NCI-H2029 (cell line): ENCODE measurements around the gene HCFC1R1.
A peak's percentile ranks its signal among the peaks of the same experiment; 100 is the strongest.

Experiments
- DNase-seq: peaks from one replicate; lab custom pipeline; 2025; lab: John Stamatoyannopoulos, UW

HCFC1R1 gene

DNA sequence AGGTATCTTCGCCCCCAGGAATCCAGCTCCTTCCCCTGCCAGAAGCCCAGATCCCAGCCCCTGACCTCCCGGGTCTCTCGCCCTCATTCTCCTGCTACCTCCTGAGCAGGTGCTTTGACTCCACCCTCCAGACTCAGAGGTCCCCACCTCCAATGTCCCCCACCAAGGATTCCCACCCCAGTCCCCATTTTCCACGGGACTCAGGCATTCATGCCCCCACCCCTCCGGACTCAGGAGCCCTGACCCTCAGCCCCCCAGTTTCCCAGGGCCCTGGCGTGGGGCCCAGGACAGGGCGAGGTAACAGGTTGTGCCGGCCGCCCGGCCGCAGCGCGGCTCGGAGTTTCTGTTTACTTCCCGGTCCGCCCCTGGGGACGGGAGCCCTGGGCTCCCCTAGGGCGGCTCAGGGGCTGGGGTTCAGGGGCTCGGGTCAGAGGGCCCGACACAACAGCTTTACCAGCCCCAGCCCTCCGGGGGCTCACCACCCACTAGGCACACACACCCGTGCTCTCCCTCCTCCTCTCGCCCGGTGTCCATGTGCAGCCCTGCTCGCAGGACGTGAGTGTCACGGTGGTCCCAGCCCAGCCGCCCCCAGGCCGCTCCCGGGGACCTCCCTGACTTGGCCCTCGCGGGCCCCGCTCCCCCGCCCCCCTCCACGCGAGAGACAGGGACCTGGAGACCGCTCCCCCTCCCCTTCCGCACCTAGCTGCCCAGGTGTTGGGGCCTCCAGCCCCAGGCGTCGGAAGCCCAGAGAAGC is 12.4 kb upstream of the HCFC1R1 start:
- no peak for DNase-seq

DNA sequence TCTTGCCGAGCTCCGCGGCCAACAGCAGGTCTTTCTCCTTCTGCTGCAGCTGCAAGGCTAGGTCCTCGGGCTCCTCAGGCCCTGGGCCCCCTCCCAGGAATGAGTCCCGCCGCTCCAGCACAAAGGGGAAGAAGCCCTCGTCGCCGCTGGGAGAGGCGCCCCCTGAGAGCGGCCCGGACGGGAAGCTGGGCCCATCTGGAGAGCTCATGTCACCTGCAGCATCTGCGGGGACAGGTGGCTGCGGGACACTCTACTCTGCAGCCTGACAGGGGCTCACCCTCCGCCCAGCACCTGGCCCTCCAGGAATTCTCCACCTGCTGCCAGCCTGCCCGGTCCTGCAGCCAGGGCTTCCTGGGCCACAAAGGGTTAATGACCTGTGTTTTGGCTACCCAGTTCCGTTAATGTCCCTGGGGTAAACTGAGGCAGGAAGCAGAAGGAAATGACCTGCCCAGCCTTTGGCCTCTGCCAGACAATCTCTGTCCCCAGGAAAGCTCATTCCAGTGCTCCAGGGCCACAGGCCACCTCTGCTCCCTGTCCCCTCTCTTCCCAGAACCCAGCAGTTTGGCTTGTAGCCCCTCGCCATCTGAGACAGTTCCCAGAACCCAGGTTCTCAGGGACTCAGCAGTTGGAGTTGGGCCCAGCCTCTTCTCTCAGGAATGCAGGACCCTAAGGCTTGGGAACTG is 11.7 kb upstream of the HCFC1R1 start:
- DNase-seq = no peak

DNA sequence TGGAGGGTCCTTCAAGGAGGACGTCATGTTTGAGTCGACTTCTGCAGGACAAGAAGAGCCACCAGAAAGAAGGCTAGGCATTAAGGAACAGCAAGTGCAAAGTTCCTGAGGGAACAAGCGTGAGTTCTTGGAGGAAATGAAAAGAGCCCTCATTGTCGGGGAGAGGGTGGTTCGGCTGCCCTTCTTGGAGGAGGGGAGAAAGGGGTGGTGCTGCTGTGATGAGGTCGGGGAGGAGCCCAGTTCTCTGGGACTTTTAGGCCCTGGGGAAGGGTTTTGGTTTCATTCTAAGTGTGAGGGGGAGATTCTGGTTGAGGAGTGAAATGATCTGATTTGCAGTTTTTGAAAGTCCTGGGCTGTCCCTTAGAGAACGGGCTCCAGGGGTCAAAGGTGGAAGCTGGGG is 8.9 kb upstream of the HCFC1R1 start:
- no peak for DNase-seq

DNA sequence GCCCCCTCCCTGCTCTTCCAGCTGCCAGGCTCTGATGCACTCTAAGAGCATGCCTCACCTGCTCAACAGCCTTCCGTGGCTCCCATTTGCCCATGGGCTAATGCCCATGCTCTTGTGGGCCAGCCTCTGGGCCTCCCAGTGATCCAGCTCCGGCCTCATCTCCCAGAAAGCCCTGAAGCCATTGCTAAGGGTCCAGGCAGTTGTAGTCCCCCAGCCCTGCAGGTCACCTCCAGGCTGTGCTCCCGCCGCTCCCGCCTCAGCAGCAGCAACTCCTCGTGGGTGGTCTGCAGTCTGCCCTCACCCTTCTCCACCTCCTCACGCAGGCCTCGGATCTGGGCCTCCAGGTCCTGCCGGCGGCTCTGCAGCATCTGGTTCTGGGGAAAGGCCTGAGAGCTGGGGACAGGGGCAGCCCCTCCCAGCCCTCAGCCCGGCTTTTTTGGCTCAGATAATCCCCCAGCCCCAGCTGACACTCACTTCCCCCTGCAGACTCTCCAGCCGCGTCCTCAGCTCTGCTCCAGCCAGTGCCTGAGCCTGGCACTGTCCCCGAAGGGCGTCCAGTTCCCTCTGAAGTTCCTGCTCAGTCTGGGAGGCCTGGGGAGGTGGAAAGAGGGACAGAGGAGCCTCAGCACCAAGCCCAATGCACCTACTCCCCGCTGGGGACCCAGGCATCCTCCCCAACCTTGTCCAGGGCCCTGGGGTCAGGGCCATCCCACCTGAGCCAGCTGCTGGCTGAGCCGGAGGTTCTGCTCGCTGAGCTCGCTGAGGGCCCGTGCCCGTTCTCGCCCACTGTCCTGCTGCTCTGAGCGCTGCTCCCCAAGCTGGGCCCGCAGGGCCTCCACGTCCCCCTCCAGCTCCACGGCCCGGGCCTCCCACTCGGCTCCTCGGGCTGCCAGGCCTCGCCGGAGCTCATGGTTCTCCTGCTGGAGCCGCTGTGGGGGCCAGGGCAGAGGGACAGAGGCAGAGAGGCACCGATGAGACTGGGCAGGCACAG is 6.8 kb upstream of the HCFC1R1 start:
- DNase-seq = no peak

DNA sequence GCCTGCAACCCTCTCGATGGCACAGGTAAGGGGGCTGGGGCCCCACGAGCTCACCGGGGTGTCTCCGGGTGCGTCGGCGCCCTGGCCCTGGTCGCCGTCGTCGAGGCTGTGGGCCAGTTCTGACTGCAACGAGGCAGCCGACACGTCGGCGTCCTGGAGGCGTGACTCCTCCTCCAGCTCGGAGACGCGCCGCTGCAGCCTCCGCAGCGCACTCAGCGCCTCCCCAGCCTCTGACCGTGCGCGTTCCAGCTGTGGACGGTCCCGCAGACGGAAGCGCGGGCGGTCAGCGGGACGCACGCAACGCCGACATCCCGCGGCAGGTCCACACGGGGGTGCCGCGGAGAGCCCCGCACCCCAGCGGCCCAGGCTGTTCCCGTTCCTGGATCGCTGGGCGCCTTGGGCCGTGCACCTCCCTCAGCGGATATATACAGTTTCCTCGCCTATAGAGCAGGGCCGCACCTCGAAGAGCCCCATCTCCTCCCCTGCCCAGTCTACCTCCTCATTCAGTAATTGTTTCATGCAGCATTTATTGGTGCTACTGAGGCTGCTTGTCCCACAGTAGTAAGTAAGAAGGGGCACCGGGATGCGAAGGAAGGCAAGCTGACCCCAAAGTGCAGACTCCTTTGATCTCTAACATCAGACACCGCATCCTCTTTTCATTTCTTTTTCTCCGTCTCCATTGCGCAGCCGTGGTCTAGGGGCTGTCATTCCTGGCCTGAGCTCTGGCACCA is 5.9 kb upstream of the HCFC1R1 start:
- no peak for DNase-seq

DNA sequence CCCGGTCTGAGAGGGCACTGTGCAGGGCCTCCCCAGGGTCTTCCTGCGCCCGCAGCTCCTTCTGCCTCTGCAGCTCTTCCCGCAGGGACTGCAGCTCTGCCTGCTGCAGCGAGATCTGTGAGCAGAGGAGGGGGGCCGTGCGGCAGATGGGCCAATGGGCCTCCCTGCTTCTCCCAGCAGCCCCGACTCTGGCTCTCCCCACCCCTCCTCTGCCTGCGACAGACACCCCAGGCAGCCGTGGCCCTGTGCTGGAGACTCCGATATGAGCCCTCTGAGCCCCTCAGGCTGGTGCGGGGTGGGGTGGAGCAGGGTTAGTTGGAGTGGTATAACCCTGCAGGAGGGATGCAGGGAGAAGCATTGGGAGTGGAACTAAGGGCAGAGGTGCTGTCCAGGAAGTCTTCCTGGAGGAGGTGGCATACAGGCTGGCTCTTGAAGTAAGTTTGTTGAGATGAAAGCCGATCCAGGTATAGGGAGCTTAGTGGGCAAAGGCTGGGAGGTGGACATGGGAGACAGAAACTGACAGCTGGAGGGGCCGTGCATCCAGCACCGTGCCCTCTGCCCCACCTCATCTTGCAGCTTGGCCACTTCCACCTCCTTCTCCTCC is 5.1 kb upstream of the HCFC1R1 start:
- no peak for DNase-seq

DNA sequence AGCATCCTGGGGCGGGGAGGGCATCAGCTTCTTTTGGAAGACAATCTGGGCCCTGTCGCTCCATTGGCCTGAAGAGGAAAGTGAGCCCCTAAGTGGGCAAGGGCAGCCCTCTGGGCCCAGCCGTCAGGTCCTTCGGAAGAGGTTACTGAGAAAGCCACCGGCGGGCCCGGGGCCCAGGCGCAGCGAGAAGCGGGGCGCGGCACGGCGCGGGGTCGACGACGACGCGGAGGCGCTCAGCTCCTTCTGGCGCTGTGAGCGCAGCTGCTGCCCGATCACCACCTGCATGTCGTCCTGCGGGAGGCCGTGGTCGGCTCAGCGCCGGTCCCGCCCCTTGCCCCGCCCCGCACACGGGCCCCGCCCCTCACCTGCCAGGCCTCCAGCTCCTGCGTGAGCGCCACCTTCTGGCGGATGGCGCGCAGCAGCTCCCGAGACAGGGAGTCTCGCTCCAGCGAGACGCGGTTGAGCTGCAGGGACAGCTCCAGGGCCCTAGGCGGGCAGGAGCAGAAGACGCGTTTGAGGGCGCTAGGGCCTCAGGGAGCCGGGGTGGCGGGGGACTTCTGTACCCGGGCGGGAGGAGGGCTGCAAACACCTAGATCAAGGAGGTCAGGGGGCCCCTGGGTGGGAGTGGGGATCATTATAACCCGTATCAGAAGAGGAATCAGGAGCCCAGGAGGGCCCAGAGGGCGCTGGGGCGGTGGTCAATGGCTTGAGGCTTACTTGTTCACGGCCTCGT is 4.4 kb upstream of the HCFC1R1 start:
- DNase-seq = peak; percentile 80

DNA sequence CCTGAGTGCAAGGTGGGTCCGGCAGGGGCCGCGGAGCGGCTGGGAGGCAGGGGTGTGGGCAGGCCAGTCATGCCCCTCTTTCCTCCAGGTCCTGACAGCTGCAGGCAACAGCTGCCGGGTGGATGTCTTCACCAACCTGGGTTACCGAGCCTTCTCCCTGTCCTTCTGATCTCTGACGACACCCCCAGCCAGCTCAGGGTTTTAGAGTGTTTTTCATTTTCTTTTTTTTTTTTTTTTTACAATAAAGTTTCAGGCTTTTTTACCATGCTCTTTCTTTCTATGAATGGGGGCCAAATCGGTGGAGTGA is 3.7 kb upstream of the HCFC1R1 start:
- DNase-seq = no peak

DNA sequence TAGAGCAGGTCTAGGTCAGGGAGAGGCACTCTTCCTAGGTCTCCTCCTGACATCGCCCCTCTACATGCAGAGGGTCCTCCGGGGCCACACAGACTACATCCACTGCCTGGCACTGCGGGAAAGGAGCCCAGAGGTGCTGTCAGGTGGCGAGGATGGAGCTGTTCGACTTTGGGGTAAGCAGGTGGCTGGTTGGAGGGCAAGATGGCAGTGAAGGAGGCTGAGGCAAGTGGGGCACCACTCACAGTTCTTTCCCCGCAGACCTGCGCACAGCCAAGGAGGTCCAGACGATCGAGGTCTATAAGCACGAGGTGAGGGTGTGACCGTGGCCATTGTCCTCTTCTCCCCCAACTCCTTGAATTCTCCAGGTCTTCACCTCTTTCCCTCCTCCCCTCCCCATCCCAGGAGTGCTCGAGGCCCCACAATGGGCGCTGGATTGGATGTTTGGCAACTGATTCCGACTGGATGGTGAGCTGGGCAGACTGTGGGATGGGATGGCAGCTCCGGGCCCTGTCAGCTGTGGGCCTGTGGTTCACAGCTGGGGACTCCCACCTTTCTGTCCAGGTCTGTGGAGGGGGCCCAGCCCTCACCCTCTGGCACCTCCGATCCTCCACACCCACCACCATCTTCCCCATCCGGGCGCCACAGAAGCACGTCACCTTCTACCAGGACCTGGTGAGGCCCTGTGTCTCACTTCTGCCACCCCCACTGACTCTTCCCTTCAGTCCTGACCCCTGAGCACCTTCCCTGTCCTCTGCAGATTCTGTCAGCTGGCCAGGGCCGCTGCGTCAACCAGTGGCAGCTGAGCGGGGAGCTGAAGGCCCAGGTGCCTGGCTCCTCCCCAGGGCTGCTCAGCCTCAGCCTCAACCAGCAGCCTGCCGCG is 3.1 kb upstream of the HCFC1R1 start:
- DNase-seq = no peak

DNA sequence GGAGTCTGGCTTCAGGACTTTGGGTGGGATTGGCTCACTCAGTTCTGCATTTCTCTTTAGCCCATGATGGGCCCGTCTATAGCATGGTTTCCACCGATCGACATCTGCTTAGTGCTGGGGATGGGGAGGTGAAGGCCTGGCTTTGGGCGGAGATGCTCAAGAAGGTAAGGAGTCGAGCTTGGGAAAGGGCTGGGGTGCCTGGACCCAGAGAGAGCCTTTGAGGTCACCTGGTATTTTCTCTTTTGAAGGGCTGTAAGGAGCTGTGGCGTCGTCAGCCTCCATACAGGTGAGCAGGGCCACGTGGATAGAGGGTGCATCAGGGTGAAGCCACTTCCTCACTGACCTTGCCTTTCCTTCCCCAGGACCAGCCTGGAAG is 2.2 kb upstream of the HCFC1R1 start:
- no peak for DNase-seq

DNA sequence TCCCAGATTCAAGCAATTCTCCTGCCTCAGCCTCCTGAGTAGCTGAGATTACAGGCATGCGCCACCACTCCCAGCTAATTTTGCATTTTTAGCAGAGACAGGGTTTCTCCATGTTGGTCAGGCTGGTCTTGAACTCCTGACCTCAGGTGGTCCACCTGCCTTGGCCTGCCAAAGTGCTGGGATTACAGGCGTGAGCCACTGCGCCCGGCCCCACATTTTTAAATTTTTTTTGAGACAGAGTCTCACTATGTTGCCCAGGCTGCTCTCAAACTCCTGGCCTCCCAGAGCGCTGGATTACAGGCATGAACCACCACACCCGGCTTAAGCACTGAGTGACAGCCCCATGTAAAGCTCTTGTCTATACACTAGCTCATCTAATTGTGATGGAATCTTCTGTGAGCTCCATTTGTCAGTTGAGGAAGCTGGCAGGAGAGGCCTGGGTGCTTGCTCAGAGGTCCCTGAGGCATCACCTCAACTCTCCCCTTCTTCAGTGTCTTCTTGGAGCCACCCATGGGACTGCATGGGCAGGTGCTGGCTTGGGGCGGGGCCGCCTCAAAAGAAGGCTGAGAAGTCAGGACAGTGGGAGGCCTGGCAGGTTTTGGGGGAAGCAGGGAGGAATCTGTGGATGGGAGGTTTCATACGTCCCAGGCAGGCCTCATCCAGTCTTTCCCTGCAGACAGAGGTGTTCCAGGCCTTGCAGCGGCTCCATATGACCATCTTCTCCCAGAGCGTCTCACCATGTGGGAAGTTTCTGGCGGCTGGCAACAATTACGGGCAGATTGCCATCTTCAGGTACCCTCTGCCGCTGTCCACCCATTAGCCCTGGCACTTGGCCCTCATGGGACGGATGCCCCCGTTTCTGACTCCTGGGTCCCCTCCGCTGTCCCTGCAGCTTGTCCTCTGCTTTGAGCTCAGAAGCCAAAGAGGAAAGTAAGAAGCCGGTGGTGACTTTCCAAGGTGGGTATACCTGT is 1.6 kb upstream of the HCFC1R1 start:
- no peak for DNase-seq

DNA sequence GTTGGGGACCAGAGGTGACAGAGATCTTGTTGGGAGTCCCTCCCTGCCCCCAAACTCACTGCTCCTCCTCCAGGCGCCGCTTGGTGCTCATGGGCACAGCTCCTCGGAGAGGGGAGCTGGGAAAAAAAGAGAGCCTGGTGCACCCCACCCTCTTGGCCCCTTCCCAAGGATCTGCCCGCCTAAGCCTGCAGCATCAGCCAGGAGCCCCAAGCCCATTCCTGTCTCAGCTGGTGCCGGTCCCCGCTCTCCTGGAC is 400 bp downstream of the HCFC1R1 start:
- DNase-seq = no peak

DNA sequence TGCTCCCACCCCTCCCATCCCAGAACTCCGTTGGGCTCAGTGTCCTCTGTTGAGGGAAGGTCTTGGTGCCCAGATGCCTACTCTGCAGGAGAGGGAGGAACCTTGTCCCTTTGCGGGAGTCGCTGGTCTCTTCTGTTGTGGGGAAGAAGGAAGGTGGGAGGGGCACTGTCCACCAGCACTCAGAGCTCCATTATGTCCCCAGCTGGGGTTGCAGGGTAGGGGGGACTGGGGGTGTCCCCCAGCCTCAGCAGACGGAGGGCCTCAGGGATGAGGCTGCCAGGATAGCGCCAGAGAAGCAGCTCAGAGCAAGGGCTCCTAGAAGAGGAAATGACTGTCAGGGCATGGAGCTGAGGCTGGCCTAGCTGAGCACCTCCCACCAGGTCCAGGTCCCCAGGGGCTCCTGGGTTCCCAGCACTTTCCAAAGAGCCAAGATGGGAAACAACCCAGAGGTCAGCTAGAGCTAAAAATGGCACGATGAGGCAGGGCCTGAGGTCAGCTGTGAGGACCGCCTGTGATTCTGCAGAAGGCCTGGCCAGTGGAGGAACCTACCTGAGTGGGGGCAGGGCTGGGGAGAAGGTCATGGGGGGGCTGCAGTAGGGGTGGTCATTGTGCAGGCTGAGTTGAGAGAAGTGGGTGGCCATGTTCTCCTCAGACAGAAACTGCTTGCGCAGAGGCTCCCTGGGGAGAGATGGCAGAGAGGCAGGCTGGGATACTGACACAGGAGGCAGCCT is 893 bp downstream of the HCFC1R1 start:
- no peak for DNase-seq

DNA sequence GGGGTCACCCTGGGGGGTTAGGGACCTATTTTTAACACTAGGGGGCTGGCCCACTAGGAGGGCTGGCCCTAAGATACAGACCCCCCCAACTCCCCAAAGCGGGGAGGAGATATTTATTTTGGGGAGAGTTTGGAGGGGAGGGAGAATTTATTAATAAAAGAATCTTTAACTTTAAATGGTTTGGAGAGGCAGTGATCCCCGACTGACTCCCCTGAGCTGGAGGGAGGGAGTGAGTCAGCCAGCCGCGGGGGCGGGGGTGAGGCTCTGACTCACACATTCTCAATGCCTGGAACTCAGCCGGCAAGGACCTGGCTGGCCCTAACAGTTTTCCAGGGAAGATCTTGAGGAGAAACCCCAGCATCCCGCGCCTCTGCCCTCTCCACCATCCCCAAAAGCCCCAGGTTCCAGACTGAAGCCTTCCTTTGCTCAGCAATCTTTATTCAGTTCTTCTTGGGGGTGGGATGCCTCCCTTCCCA is 1.5 kb downstream of the HCFC1R1 start:
- DNase-seq = no peak

DNA sequence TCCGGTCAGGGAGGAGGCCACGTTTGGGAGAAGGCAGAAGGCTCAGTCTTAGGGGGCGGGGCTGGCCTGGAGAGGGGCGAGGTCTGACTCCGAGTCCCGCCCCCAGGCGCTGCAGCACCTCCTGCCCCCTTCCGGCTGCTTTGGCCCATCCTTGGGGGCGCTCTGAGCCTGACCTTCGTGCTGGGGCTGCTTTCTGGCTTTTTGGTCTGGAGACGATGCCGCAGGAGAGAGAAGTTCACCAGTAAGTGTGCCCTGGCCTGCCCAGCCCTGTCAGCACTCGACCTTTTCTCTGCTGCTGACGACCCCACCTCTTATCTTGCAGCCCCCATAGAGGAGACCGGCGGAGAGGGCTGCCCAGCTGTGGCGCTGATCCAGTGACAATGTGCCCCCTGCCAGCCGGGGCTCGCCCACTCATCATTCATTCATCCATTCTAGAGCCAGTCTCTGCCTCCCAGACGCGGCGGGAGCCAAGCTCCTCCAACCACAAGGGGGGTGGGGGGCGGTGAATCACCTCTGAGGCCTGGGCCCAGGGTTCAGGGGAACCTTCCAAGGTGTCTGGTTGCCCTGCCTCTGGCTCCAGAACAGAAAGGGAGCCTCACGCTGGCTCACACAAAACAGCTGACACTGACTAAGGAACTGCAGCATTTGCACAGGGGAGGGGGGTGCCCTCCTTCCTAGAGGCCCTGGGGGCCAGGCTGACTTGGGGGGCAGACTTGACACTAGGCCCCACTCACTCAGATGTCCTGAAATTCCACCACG is 2.1 kb downstream of the HCFC1R1 start:
- DNase-seq = no peak

DNA sequence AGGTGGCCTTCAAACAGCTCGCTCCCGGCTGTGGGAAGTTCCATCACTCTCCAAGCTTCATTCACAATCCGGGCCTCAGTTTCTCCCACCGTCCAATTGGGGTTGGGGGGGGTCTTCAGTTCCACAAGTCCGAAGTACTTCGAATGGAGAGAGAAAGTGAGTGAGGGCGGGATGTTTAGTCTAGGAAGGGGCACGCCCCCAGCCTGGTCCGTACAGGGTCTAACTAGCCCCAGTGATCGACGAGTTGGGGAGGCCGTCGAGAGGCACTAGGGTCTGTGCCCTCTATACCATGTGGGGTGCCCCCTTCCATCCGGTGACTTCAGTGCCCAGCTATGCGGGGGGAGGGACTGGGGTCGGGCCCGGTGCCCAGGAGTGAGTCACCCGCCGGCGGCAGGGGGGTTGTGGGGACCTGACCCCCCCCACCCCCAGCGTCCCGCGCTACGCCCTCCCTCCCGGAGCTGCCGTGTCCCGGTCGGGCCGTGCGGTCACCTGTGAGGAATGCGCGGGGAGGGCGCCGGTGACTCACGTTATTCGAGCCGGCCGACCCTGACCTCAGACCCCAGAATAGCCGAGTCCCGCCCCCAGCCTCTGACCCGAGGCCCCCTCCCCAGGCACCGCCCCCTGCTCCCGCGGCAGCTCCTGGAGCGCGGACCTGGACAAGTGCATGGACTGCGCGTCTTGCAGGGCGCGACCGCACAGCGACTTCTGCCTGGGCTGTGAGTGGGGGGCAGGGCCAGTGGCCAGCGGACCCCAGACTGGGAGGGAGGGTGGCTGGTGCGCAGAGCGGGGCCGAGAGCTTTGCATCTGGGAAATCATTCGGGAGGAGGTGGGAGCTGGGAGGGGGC is 2.9 kb downstream of the HCFC1R1 start:
- no peak for DNase-seq

DNA sequence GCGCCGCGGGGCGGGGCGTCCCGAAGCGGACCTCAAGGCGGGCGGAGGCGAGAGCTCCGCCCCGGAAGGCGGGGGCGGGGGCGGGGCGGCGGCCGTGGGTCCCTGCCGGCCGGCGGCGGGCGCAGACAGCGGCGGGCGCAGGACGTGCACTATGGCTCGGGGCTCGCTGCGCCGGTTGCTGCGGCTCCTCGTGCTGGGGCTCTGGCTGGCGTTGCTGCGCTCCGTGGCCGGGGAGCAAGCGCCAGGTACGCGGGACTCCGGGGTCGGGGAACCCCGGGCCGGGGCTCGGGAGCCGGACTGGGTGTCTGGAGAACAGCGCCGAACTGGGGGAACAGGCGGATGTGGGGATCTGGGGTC is 3.5 kb downstream of the HCFC1R1 start, which contains the start of gene TNFRSF12A:
Gene TNFRSF12A, plus strand, starts transcription at position 122 of the 357 bp plus-strand sequence. Its CDS starts 30 bp downstream, at position 152.
- DNase-seq = peak; percentile 38
